SK-N-SH (cell line): ENCODE data around the gene TWF1.

ENCODE experiments used
- CHD2 ChIP-seq: fragments of 150-350 bp; IDR thresholded peaks from 2 replicates; pipeline ENCODE4 v1.6.1; 2018; ENCODE audit warnings: low read length; ENCODE audit not compliant: partially characterized antibody
- CTCF ChIP-seq: fragments of 200-600 bp; sonication (generic); IDR thresholded peaks from 2 replicates; pipeline ENCODE4 v1.6.1; 2017; ENCODE audit warnings: antibody characterized with exemption, mild to moderate bottlenecking, moderate library complexity
- EP300 ChIP-seq, 2 experiments: IDR thresholded peaks; 2 replicates each; pipeline versions ENCODE4 v1.4.0 to v1.6.1; 2012; ENCODE audit warnings: borderline replicate concordance in 1 of 2, low read depth in 1 of 2, low read length in 1 of 2
- EZH2phosphoT487 ChIP-seq: fragments of 200-600 bp; sonication (generic); IDR thresholded peaks from 2 replicates; pipeline ENCODE4 v1.6.1; 2017; ENCODE audit warnings: low read depth, mixed run types, mild to moderate bottlenecking, antibody characterized with exemption, moderate library complexity, borderline replicate concordance
- GABPA ChIP-seq: IDR thresholded peaks from 2 replicates; pipeline ENCODE4 v1.4.0; 2012; ENCODE audit warnings: low read depth, mild to moderate bottlenecking
- NRF1 ChIP-seq: IDR thresholded peaks from 2 replicates; pipeline ENCODE4 v1.6.1; 2012; ENCODE audit warnings: low read depth, mild to moderate bottlenecking, low read length
- RAD21 ChIP-seq: IDR thresholded peaks from 2 replicates; pipeline ENCODE4 v1.6.1; 2012; ENCODE audit warnings: mild to moderate bottlenecking, low read length
- RXRA ChIP-seq: IDR thresholded peaks from 2 replicates; pipeline ENCODE4 v1.4.0; 2012; ENCODE audit warnings: low read depth, mild to moderate bottlenecking, borderline replicate concordance
- SMC3 ChIP-seq: IDR thresholded peaks from 2 replicates; pipeline ENCODE4 v1.6.1; 2012; ENCODE audit warnings: low read depth, low read length, improper control_type of control experiment
- USF2 ChIP-seq: fragments of 150-350 bp; IDR thresholded peaks from 2 replicates; pipeline ENCODE4 v1.6.1; 2017; ENCODE audit warnings: antibody characterized with exemption, low read length, low read depth, borderline replicate concordance
- TF ChIP-seq, protein P1 (sequence below): IDR thresholded peaks from 2 replicates; pipeline ENCODE4; 2012

DNA sequence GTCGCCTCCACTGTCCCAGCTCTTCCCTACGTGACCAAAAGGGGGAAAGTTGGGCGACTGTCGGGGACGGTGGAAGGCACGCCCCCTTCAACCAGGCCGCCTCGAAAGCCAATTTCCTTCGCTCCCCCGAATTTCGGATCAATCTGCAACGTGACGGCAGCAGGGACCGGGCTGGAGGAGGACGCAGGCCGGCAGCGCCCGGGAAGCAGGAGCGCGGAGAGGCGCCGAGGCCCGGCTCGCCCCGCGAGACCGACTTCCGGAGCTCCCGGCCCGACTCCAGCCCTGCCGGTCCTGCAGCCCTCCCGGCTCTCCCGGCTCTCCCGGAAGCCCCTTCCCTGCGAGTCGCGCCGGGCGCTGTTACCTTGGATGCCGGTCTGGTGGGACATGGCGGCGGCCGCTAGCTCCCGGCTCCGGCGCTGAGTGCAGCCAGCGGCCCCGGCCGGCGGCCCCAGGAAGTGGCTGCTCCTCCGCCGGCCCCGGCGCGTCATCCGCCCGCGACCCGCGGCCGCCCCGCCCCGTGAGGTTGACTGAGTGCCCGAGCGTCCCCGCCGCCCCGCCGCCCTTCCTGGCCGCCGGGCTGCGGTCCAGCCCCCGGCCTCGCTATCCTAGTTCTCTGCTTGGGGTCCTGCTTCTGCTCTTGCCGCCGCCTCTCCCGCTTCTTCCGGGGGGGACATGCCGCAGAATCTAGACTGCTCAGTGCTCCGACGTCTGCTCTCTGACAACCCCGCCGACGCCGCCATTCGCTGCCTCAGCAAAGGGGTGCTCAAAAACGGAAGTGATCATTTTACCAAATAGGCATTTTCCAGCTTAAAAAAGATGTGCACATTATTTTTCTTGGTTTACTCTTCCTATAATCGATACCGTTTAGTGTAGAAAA lies at the start of gene TWF1:
- TF ChIP-seq CTCF (peak; percentile 43), EZH2phosphoT487 (no peak), CHD2 (no peak), USF2 (no peak), RXRA (no peak), RAD21 (no peak), EP300 (IDR thresholded peaks at IDR 0.05; ENCODE audit: borderline replicate concordance in 1 of 2, low read depth in 1 of 2, low read length in 1 of 2) (no peak), NRF1 (no peak), SMC3 (no peak), GABPA (peak; percentile 54)
- TF ChIP-seq, protein P1, sequence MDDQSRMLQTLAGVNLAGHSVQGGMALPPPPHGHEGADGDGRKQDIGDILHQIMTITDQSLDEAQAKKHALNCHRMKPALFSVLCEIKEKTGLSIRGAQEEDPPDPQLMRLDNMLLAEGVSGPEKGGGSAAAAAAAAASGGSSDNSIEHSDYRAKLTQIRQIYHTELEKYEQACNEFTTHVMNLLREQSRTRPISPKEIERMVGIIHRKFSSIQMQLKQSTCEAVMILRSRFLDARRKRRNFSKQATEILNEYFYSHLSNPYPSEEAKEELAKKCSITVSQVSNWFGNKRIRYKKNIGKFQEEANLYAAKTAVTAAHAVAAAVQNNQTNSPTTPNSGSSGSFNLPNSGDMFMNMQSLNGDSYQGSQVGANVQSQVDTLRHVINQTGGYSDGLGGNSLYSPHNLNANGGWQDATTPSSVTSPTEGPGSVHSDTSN: 0 out of 2 replicates have a peak, but pooled peaks have one; percentile 12
